Activated T-helper 1 cell treated with anti-CD3 and anti-CD28 coated beads, Interleukin-12 subunit alpha, Interleukin-12 subunit beta, Interleukin-2, Interleukin-4 antibody, amounts not matched to agents 30 ng/mL and 10 ng/mL and 1 ng/mL, durations not matched to agents 14 hours and 24 hours and 36 hours (primary cell): ENCODE results near the gene GPRIN2. TPM values are rescaled to one million over a fixed set of nuclear protein-coding genes. Genes with fewer than 3 reads are reported as not detected.
"Not testable (repeated sequence)": the region's sequence is repeated elsewhere in the genome, so short reads cannot be mapped to it uniquely, and the experiment has no call there.

ENCODE experiments used
- DNase-seq: peaks from one replicate; pipeline ENCODE4 v3.0.0; 2021; ENCODE audit warnings: low spot score
- H3K27ac Mint-ChIP-seq: one replicate; pipeline ENCODE4 v1.8.0; 2021; ENCODE audit warnings: mild to moderate bottlenecking, mixed read lengths
- H3K27me3 Mint-ChIP-seq: one replicate; pipeline ENCODE4 v1.8.0; 2022; ENCODE audit warnings: mild to moderate bottlenecking, moderate library complexity, mixed read lengths; ENCODE audit not compliant: insufficient read depth
- H3K36me3 Mint-ChIP-seq: one replicate; pipeline ENCODE4 v1.8.0; 2021; ENCODE audit warnings: low read depth, mixed read lengths
- H3K4me1 Mint-ChIP-seq: one replicate; pipeline ENCODE4 v1.8.0; 2021; ENCODE audit warnings: low read depth, mixed read lengths
- H3K4me3 Mint-ChIP-seq: one replicate; pipeline ENCODE4 v1.8.0; 2021; ENCODE audit warnings: mild to moderate bottlenecking, moderate library complexity, mixed read lengths
- H3K9me3 Mint-ChIP-seq: one replicate; pipeline ENCODE4 v1.8.0; 2021; ENCODE audit warnings: mixed read lengths
- intact Hi-C: fragments of 100-400 bp; cut with micrococcal nuclease; formaldehyde crosslinking; loops from one replicate; pipeline ENCODE4 v1.15.1; 2024
- total RNA-seq: library from RNA; stranded (reverse); gene quantifications from 2 replicates; pipeline ENCODE4 v1.2.3, GENCODE V29; 2022

GPRIN2 gene
- total RNA-seq, 1 donor from 2014 or later, result not detected

DNA sequence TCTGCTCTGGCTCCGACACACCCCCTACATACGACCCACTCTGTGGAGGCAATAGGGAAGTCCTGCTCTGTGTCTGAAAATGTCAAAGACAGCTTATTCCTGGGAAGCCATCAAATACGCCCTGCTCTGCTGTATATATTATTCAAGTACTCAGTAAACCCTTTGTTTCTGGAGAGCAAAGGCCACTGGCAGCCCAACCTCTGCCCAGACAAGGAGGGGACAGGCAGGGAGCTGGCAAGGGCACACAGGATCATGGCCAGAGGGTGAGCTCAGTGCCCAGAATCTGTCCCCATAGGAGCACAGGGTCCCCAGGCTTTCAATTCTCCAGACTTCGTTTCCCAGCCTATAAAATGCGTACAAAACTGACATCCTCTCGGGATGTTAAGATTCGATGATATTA, 43.7 kb downstream of the GPRIN2 start:
- intact Hi-C loops, H3K27me3 Mint-ChIP-seq, H3K9me3 Mint-ChIP-seq, H3K36me3 Mint-ChIP-seq, H3K4me1 Mint-ChIP-seq, DNase-seq, H3K27ac Mint-ChIP-seq, H3K4me3 Mint-ChIP-seq: not testable (repeated sequence)

- intact Hi-C loops, H3K27ac Mint-ChIP-seq: not testable (repeated sequence)
These were observed 44.5 kb downstream of the GPRIN2 start for GRCh38 chr10:46512002-46512401.

More at GRCh38 chr10:46512002-46512401, 44.5 kb downstream of the GPRIN2 start:
- H3K4me3 Mint-ChIP-seq, DNase-seq, H3K4me1 Mint-ChIP-seq, H3K36me3 Mint-ChIP-seq, H3K27me3 Mint-ChIP-seq, H3K9me3 Mint-ChIP-seq: not testable (repeated sequence)

Other genes starting within 250 kb of the GPRIN2 start
- not detected in 2 replicates for gene ANXA8L1, start 180.9 kb downstream of the GPRIN2 start, total RNA-seq
- gene NPY4R, start 90.7 kb downstream of the GPRIN2 start, total RNA-seq, result not detected in 2 replicates
- 0.96 and 1.5 TPM in 2 replicates for gene SYT15, start 22.5 kb upstream of the GPRIN2 start, total RNA-seq